Smooth muscle cell (in vitro differentiated cells): ENCODE measurements around the gene MMD. TPM values are rescaled to one million over a fixed set of nuclear protein-coding genes. Genes with fewer than 3 reads are reported as not detected.
A peak's percentile ranks its signal among the peaks of the same experiment; 100 is the strongest.

Experiments used
- DNase-seq: peaks from one replicate; lab custom pipeline; 2025; ENCODE audit not compliant: unreplicated experiment; lab: John Stamatoyannopoulos, UW
- H2AFZ ChIP-seq: fragments of 200-600 bp; sonication (generic); 2 replicates; pipeline ENCODE4 v1.6.0; 2016; ENCODE audit warnings: antibody characterized with exemption, low read depth, mild to moderate bottlenecking
- H3F3A ChIP-seq: fragments of 200-600 bp; sonication (generic); 2 replicates; pipeline ENCODE4 v1.6.0; 2017; ENCODE audit warnings: antibody characterized with exemption, low read depth
- H3K27ac ChIP-seq: fragments of 200-600 bp; sonication (generic); 2 replicates; pipeline ENCODE4 v1.5.1; 2016; ENCODE audit warnings: low read depth, mild to moderate bottlenecking
- H3K27me3 ChIP-seq: fragments of 200-600 bp; sonication (generic); 2 replicates; pipeline ENCODE4 v1.6.1; 2016; ENCODE audit warnings: low read depth, mild to moderate bottlenecking
- H3K36me3 ChIP-seq: fragments of 200-600 bp; sonication (generic); 2 replicates; pipeline ENCODE4 v1.5.1; 2016; ENCODE audit warnings: low read depth
- H3K4me1 ChIP-seq: fragments of 200-600 bp; sonication (generic); 2 replicates; pipeline ENCODE4 v1.5.1; 2016; ENCODE audit warnings: low read depth
- H3K4me2 ChIP-seq: fragments of 200-600 bp; sonication (generic); 2 replicates; pipeline ENCODE4 v1.6.0; 2016; ENCODE audit warnings: mild to moderate bottlenecking
- H3K4me3 ChIP-seq: fragments of 200-600 bp; sonication (generic); 2 replicates; pipeline ENCODE4 v1.5.1; 2016; ENCODE audit warnings: mild to moderate bottlenecking
- H3K79me2 ChIP-seq: fragments of 200-600 bp; sonication (generic); 2 replicates; pipeline ENCODE4 v1.6.0; 2016; ENCODE audit warnings: low read depth, mild to moderate bottlenecking
- H3K9ac ChIP-seq: fragments of 200-600 bp; sonication (generic); 2 replicates; pipeline ENCODE4 v1.6.0; 2016; ENCODE audit warnings: low read depth
- H3K9me3 ChIP-seq: fragments of 200-600 bp; sonication (generic); replicated peaks from 2 replicates; pipeline ENCODE4 v1.5.1; 2016; ENCODE audit warnings: low read depth
- H4K20me1 ChIP-seq: fragments of 200-600 bp; sonication (generic); 2 replicates; pipeline ENCODE4 v1.6.0; 2016; ENCODE audit warnings: low read depth
- CTCF ChIP-seq: fragments of 200-600 bp; sonication (generic); IDR thresholded peaks from 2 replicates; pipeline ENCODE4 v1.5.1; 2017; ENCODE audit warnings: borderline replicate concordance, mild to moderate bottlenecking, antibody characterized with exemption; ENCODE audit not compliant: insufficient read depth, poor library complexity, severe bottlenecking
- WGBS: methylation state at CpG from one replicate; pipeline ENCODE4 v1.1.7; 2016; ENCODE audit warnings: low lambda C conversion rate; 5-methylcytosine and 5-hydroxymethylcytosine counted together
- polyA plus RNA-seq: library from polyadenylated mRNA; unstranded; fragments of >200 nt; fragmentation: Nextera tagmentation; extraction: Ambion mirVana; gene quantifications from 2 replicates; pipeline ENCODE4 v1.2.1, GENCODE V29; 2016
- total RNA-seq: library from RNA; depleted of rRNA; stranded (reverse); fragments of >200 nt; gene quantifications from 2 replicates; pipeline ENCODE4 v1.2.3, GENCODE V29; 2014

Gene MMD
- total and polyA plus RNA-seq, 2 experiments from 2014 or later, result 18.0 to 19.6 TPM

- no peak for TF ChIP-seq CTCF
- Histone ChIP-seq H2AFZ (no peak overlapping the region), H3K79me2 (no peaks in the 10 kb centered on the region), H3K36me3 (no peaks in the 10 kb centered on the region), H3K4me3 (no peak overlapping the region), H3K4me2 (no peak overlapping the region), H3K27ac (no peak overlapping the region), H3K9ac (no peak overlapping the region), H3K4me1 (no peaks in the 10 kb centered on the region), H4K20me1 (no peaks in the 10 kb centered on the region), H3F3A (no peaks in the 10 kb centered on the region), H3K27me3 (no peaks in the 10 kb centered on the region), H3K9me3 (no peaks in the 10 kb centered on the region)
- WGBS, result 89% methylated on average over 1 of the region's 1 CpG
- no peak for DNase-seq
Observed at GRCh38 chr17:55351226-55351625, 70.4 kb downstream of the MMD start.

GRCh38 chr17:55350825-55351205, 70.8 kb downstream of the MMD start:
- H3K27ac ChIP-seq, result no peak overlapping the region
- WGBS, result 26% methylated on average over 2 of the region's 2 CpGs
- H3K9ac ChIP-seq, result no peak overlapping the region
- H4K20me1 ChIP-seq, result no peaks in the 10 kb centered on the region
- H3K4me2 ChIP-seq, result no peak overlapping the region
- H3K4me1 ChIP-seq, result no peaks in the 10 kb centered on the region
- no peak overlapping the region for H3K4me3 ChIP-seq
- no peaks in the 10 kb centered on the region for H3K36me3 ChIP-seq
- no peak for TF ChIP-seq CTCF
- no peaks in the 10 kb centered on the region for H3K27me3 ChIP-seq
- no peak for DNase-seq
- no peaks in the 10 kb centered on the region for H3K9me3 ChIP-seq
- H3F3A ChIP-seq, result no peaks in the 10 kb centered on the region
- no peaks in the 10 kb centered on the region for H3K79me2 ChIP-seq
- no peak overlapping the region for H2AFZ ChIP-seq

- Histone ChIP-seq H3K27me3 (no peaks in the 10 kb centered on the region), H3K36me3 (no peaks in the 10 kb centered on the region), H3K27ac (no peak overlapping the region), H3K9me3 (no peaks in the 10 kb centered on the region), H4K20me1 (no peaks in the 10 kb centered on the region), H2AFZ (no peak overlapping the region), H3K79me2 (no peaks in the 10 kb centered on the region), H3K4me2 (no peak overlapping the region), H3K4me1 (no peaks in the 10 kb centered on the region), H3K4me3 (no peak overlapping the region), H3F3A (no peaks in the 10 kb centered on the region), H3K9ac (no peak overlapping the region)
- 22% methylated on average over 10 of the region's 10 CpGs for WGBS
- peak; percentile 83 for TF ChIP-seq CTCF
- DNase-seq, result no peak
Observed at GRCh38 chr17:55348749-55349354, 72.8 kb downstream of the MMD start.

GRCh38 chr17:55347341-55347740, 74.3 kb downstream of the MMD start:
- H2AFZ ChIP-seq, result no peak overlapping the region
- no peaks in the 10 kb centered on the region for H4K20me1 ChIP-seq
- no peaks in the 10 kb centered on the region for H3F3A ChIP-seq
- no peaks in the 10 kb centered on the region for H3K27me3 ChIP-seq
- WGBS, result 80% methylated on average over 2 of the region's 2 CpGs
- no peak for TF ChIP-seq CTCF
- no peak overlapping the region for H3K27ac ChIP-seq
- no peak for DNase-seq
- H3K4me2 ChIP-seq, result no peak overlapping the region
- no peaks in the 10 kb centered on the region for H3K79me2 ChIP-seq
- H3K4me1 ChIP-seq, result no peaks in the 10 kb centered on the region
- no peak overlapping the region for H3K4me3 ChIP-seq
- no peak overlapping the region for H3K9ac ChIP-seq
- H3K9me3 ChIP-seq, result no peaks in the 10 kb centered on the region
- H3K36me3 ChIP-seq, result no peaks in the 10 kb centered on the region
